Stimulated activated naive CD8-positive, alpha-beta T cell treated with anti-CD3 and anti-CD28 coated beads, Interleukin-15, Interleukin-2, amounts not matched to agents 100 U/mL and 50 U/mL, for 24 hours (primary cell): ENCODE results near the gene MOCS3.

Source experiments
- ATAC-seq: fragments of 150-1000 bp; cut with Tn5 transposase; one replicate; pipeline ENCODE4 v1.10.0; 2021
- DNase-seq: peaks from one replicate; pipeline ENCODE4 v3.0.0; 2021

MOCS3 gene

DNA sequence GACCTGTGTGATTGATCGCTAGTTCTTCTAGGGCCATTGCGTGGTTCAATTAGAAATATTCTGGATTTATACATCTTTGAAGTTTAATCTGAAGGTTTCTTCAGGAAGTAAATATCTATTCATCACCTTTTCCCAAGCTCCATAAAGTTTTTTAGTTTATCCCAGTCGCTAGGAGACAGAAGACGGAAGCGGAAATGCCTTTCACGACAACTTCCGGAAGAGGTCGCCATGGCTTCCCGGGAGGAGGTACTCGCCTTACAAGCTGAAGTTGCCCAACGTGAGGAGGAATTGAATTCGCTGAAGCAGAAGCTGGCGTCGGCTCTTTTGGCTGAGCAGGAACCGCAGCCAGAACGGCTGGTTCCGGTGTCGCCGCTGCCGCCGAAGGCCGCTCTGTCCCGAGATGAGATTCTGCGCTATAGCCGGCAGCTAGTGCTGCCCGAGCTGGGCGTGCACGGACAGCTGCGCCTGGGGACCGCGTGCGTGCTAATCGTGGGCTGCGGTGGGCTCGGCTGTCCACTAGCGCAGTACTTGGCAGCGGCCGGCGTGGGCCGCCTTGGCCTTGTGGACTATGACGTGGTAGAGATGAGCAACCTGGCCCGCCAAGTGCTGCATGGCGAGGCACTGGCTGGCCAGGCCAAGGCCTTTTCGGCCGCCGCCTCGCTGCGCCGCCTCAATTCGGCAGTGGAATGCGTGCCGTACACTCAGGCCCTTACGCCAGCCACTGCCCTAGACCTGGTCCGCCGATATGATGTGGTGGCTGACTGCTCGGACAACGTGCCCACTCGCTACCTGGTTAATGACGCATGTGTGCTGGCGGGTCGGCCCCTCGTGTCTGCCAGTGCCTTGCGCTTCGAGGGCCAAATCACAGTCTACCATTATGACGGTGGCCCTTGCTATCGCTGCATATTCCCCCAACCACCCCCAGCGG is at the start of gene MOCS3:
Gene MOCS3, plus strand, starts transcription at position 204 of the 928 bp plus-strand sequence. Its CDS starts 25 bp downstream, at position 229.
- DNase-seq: peak; percentile 83
- ATAC-seq: peak; percentile 80

DNA sequence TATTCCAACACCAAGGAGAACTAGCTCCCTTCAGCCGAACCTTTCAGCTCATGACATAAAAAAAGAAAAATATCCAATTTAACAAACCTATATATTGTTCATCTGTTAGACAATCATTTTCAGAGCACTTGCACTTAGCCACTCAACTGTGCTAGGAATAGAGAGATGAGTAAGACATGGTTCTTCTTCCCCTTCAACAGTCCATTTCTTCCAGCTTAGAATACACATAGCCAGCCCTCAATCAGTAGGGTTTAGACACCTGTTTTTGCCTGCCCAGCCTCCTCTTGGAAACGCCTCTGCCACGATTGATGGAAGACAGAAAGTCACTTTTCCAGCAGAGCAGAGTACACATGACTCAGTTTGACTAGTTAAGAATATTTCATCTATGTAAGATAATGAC is 49.2 kb upstream of the MOCS3 start:
- no peak for DNase-seq
- ATAC-seq: no peak

GRCh38 chr20:50911030-50911429 is 47.6 kb upstream of the MOCS3 start:
- ATAC-seq (no peak), DNase-seq (no peak)

DNA sequence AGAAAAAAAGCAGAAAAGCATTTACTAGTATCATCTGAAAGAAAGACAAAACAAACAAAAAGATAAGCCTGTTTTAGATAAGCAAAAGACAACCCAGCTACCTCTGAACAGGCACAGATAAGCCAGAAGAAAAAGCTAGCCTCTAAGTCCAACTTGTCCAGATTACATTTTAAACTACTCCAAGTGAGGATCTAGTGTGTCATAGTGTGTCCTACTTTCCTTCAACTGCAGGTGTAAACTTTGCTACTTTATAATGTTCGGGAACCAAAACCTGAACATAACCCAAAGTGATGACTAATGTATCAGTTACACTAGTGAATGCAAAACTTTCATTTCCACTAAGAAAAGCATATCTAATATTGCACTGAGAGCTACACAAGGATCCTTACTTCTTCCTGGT is 46.9 kb upstream of the MOCS3 start:
- DNase-seq (no peak), ATAC-seq (peak; percentile 21)

DNA sequence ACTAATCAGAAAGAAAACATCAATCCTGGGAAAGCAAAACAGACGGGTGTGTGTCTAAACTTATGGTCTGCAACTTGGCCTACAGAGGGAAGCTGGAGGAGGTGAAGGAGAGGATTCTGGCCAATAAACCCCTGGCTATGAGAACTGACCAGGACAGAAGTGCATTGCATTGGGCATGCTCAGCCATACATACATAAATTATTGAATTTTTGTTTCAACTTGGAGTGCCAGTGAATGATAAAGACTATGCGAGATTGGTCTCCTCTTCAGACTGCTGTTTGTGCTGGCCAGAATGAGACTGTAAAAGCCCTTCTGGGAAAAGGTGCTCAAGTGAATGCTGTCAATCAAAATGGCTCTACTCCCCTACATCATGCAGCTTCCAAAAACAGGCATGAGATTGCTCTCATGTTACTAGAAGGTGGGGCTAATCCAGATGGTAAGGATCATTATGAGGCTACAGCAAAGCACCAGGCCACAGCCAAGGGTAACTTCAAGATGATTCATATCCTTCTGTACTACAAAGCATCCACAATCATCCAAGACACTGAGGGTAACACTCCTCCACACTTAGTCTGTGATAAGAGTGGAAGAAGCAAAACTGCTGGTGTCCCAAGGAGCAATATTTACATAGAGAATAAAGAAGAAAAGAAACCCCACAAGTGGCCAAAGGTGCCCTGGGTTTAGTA is 44.8 kb upstream of the MOCS3 start:
- peak; percentile 97 for ATAC-seq
- DNase-seq: no peak

- DNase-seq (no peak), ATAC-seq (no peak)
These were observed 43.2 kb upstream of the MOCS3 start for GRCh38 chr20:50915424-50915823.

DNA sequence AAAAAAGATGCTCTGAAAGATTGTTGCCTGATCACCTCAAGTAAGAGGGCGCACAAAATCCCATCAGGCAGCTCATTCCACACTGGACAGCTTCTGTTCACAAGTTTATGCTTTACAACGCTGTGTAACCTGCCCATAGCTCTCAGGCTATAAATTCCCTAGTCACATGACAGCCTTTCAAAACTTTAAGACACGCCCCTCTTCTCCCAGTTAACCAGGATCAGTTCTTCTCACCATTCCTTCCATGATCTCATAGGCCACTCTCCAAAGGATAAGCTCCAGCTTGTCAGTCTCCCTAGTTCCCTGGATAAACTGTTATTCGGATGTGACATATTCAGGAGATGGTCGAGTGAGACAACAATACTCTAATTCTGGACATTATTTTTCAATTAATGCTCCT is 42.4 kb upstream of the MOCS3 start:
- ATAC-seq: no peak
- DNase-seq: no peak

DNA sequence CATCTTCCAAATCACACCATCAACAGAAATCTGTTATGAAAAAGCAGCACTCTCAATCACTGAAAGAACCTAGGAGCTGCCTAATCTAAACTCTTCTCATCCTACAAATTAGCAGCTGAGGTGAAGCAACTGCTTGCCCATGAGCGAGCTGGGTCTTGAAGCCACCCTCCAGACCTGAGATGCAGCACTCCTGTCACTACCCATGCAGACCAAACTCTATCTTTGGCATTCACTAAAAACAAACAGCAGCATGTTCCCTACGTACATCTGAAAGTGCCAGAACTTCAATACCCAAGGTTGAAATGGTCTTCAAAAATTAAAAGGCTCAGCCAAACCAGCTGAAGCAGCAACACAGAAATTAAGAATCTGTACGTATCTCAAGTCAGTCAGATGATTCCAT is 41.7 kb upstream of the MOCS3 start:
- DNase-seq (no peak), ATAC-seq (no peak)

DNA sequence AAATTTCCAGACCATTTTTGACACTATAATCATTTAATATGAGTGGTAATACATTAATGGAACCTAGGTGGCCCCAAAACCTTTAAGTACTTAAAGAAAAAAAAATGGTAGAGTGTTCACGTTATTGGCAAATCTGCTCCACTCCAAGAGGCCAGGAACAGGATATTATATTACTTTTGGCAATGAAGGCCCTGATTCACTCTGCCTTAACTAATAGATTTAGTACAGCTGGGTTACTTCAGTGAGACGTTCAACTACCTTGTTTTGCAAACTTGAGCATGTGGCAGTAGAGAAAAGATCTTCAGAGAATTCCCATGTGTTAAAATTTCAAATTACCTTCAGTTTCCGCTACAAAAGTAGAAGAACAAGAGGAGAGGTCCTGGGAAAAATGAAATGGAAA is 40.2 kb upstream of the MOCS3 start:
- no peak for ATAC-seq
- no peak for DNase-seq

DNA sequence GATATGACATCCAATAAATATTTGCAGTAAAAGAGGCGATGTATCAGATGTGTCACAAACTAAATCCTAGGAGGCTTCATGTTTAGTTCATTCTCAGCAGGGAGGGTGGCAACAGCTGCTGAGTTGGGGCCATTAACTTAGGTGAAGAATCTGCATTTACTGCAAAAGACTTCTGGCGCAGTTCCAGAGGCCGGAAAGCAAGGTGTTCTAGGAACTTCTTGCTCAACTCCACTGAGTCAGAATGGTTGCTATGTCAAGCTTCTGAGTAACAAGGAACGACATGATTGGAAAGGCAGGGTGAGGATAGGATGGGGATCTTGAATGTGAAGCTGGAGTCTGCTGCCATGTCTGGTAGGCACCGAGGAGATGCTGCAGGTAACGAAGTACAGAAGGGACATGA is 39.1 kb upstream of the MOCS3 start:
- ATAC-seq (no peak), DNase-seq (no peak)

GRCh38 chr20:50920997-50921396 is 37.6 kb upstream of the MOCS3 start:
- no peak for DNase-seq
- peak; percentile 40 for ATAC-seq

DNA sequence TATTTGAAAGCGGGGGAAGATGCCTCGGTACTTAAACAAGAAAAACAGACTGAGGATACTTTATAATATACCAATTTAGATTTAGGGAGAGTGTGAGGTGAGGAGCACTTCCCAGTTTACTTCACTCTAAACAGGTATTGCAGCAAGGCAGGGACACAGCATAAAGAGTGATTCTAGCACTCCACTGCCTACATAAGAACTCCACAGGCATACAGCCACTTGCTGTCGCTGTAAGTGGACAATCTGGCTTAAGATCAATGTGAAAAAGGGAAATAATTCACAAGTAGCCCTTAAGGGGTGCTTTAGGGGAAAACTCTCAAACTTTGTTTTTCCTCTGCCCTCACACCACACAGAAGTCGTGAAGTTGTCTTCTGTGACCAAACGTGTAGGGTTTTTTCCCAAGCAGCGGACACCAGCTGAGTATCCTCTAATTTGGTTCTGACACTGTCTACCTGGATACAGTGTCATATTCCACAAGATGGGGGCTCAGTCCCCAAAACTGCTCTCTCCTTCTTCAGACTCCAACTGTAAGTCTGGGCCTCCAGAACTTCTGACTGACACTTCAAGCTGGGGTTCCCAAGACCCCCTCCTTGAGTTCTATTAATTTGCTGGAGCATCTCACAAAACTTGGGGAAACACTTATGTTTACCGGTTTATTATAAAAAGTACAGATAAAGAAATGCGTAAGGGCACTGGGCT is 36.7 kb upstream of the MOCS3 start:
- no peak for DNase-seq
- ATAC-seq: no peak

- ATAC-seq: no peak
These were observed 34.2 kb upstream of the MOCS3 start for GRCh38 chr20:50924261-50924920.

DNA sequence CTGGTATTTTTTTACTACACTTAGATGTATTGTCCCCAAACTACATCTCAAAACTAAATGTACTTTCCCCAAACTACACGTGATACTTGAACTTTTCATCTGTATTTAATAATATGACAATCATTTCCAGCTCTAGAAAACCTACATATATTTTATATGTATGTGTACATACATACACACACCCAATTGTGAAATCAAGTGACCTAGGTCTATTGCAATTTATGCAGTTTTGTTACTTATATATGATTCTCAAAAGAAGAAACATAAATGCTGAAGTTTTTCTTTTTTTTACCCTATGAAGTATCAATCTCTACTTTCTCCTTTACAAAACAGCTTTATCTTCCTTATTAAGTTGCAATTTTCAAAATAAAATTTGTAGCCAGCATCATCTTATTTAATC is 32.1 kb upstream of the MOCS3 start:
- DNase-seq (no peak), ATAC-seq (no peak)

More at GRCh38 chr20:50924261-50924920, 34.2 kb upstream of the MOCS3 start:
- DNase-seq: no peak

GRCh38 chr20:50928469-50928868 is 30.1 kb upstream of the MOCS3 start:
- no peak for ATAC-seq
- DNase-seq: no peak

DNA sequence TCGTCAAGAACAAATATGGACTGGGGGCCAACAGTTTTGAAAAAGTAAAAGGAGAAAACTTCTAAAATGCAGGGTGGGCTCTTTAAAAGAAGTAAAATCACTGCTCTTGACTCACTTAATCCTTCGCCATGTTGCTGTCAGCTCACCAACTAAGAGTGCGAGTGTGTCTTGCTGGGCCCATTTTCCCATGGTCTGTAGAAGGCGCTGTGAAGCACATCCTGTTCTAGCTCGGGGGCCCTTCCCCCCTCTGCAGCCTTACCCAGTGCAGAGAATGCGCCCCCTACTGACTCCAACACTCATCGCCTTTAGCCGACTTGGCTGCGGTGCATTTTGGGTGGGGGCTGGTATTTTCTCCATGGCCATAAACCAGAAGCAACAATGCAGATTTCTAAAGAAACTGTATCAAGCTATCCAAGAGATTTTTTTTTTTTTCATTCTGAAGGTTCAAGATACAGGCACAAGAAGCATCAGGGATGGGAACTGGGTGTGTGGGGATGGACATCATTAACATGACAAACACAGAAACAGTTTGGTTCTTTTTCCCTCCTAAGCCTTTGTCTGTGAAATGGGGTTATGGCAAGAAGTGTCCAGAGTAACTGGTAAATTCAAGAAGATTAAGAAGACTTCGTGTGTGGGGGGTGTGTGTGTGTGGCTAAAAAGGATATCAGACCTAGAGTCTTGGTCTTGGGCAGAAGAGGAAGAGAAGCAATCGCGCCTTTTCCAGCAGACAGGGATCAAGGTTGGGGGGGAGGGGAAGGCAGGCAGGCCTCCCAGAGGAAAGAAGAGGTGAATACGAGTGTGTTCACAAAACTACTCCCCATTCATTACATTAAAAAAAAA is 29.1 kb upstream of the MOCS3 start:
- peak; percentile 93 for DNase-seq
- peak; percentile 78 for ATAC-seq

DNA sequence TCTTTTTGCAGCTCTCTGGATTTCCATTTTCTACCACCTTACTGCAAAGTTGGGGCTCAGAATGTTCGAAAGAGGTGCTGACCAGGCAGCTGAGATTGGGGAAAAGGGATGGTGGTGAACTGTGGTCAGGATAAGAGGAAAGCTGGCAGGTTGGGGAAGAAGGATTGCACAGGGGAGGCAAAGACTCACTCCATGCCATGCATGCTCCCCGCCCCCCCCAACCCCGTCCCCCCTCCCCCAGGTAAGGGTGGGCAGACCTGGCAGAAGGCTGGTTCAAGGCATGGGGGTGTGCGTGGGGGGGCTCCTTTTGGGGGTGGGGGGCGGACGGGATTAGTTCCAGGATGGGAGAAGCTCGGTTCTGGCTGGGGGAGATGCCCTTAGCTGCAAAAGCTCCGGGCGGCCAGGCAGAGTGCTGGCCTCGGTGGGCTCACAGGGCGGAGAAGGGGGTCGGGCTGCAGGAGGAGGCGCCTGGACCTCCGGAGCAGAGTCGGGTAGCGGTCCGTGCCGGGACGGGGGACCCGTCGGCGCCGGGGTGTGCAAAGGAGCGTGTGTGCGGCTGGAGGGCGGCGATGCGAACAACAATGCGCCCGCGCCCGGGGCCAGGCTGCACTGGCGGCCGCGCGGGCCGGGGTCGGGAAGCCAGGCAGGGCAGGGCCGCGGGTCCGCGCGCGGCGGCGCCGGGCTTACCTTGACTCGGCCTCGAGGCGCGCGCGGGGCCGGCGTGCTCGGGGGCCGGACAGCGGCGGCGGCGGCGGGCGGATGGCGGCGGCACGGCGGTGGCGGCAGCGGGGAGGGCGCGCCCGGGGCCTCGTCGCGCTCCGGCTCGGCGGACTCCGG is 28.3 kb upstream of the MOCS3 start:
- ATAC-seq: peak; percentile 5
- peak; percentile 35 for DNase-seq

- no peak for DNase-seq
- ATAC-seq: peak; percentile 42
These were observed 27.7 kb upstream of the MOCS3 start for GRCh38 chr20:50930976-50931305.

DNA sequence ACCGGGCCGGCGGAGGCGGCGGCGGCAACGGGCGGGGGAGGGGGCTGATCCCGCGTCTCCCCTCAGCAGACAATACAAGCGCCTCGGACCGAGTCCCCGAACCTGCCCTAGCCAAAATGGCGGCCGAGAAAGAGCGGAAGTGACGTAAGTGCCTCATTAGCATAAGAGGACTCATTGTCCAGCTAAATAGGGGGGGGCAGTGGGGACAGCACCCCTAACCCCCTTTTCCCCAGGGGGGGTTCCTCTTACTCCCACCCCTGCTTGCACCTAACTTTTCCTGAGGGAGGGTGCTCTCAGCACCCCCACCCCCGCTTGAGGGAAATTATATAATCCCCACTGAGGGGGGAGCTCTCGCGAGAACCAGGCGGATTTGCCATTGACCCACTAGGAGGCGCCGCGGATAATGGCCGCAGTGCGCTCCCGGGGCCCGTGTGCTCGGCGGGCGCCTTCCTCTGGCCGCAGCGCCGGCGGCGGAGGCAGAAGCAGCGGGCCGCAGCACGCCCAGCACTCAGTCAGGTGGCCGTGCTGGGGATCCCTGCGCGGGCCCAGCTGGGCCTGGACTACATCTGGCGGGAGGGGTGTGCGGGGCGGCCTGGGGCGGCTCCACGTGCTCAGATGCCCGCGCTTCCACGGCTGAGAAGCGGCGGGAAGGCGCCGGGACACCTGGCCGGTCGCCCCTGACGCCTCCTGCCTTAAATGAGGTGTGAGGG is 27.2 kb upstream of the MOCS3 start, which contains the start of gene ADNP:
Gene ADNP, minus strand, starts transcription at position 132 of the 710 bp plus-strand sequence. CDS start 27,441 bp downstream, outside the sequence.
- peak; percentile 68 for ATAC-seq
- DNase-seq: peak; percentile 85

GRCh38 chr20:50932016-50932485 is 26.6 kb upstream of the MOCS3 start:
- ATAC-seq (no peak), DNase-seq (no peak)
